ENCODE data around the gene C2CD4B. TPM values are rescaled to one million over a fixed set of nuclear protein-coding genes. Genes with fewer than 3 reads are reported as not detected.

C2CD4B gene
- total RNA-seq, 1 experiment from 2014 or later = 0.13 TPM

- peaks cover 37 to 43% of the 10 kb centered on the region in 2 experiments for H3K9me3 Mint-ChIP-seq
Observed at GRCh38 chr15:62212741-62213140, 47.7 kb upstream of the C2CD4B start.

More at GRCh38 chr15:62212741-62213140, 47.7 kb upstream of the C2CD4B start:
- Histone ChIP-seq H3K9me3 (ENCODE audit: control insufficient read depth, low read depth, low read length) (peaks cover 26% of the 10 kb centered on the region), H4K20me1 (ENCODE audit: control insufficient read depth, insufficient read depth, insufficient read length) (no peaks in the 10 kb centered on the region), H3K56ac (ENCODE audit: insufficient read length, low read depth, low read length) (no peak overlapping the region), H2AFZ (ENCODE audit: low read length) (no peak overlapping the region), H3K23ac (ENCODE audit: insufficient read length, low read depth, low read length) (no peak overlapping the region), H3K14ac (ENCODE audit: insufficient read depth, low read length) (no peak overlapping the region), H3K79me2 (ENCODE audit: insufficient read depth, low read length) (no peaks in the 10 kb centered on the region), H4K8ac (replicated peaks; ENCODE audit: insufficient read length, low read depth, low read length) (no peak overlapping the region), H2BK12ac (ENCODE audit: insufficient read length, low read depth, low read length) (no peak overlapping the region), H4K5ac (ENCODE audit: insufficient read length, low read depth, low read length) (no peak overlapping the region), H2BK5ac (ENCODE audit: insufficient read length, low read length) (no peak overlapping the region), H2BK20ac (ENCODE audit: low read depth, low read length, poor library complexity, severe bottlenecking) (no peak overlapping the region), H3K23me2 (ENCODE audit: insufficient read length, low read depth, low read length, poor library complexity, severe bottlenecking) (no peaks in the 10 kb centered on the region), H2AK5ac (ENCODE audit: insufficient read length, low read length) (no peak overlapping the region), H3K4ac (ENCODE audit: low read depth, low read length) (no peak overlapping the region), H3T11ph (ENCODE audit: low read length) (no peak overlapping the region), H3K27me3 (ENCODE audit: insufficient read depth, low read length) (no peaks in the 10 kb centered on the region; the same call in 1 of the 2 replicates), H4K91ac (ENCODE audit: insufficient read length, low read depth, low read length) (no peak overlapping the region), H3K4me2 (ENCODE audit: insufficient read depth, insufficient read length, low read length) (no peak overlapping the region), H3K4me1 (ENCODE audit: insufficient read depth, low read length) (no peaks in the 10 kb centered on the region), H3K9ac (ENCODE audit: extremely low read depth, insufficient read length, low read length) (no peak overlapping the region), H3K18ac (ENCODE audit: insufficient read length, low read depth, low read length) (no peak overlapping the region), H3K27ac (ENCODE audit: insufficient read length, low read depth, low read length) (no peak overlapping the region), H2BK15ac (ENCODE audit: low read depth, low read length) (no peak overlapping the region), H2BK120ac (ENCODE audit: low read depth, low read length, poor library complexity, severe bottlenecking) (no peak overlapping the region), H3K79me1 (ENCODE audit: insufficient read depth, low read depth, low read length, poor library complexity, severe bottlenecking) (no peaks in the 10 kb centered on the region)
- Mint-ChIP-seq H3K4me1 (peaks cover 10 to 16% of the 10 kb centered on the region in 2 experiments), H3K27ac (no peak overlapping the region), H3K36me3 (ENCODE audit: insufficient read depth in 1 of 3, low read depth in 3 of 3) (peaks cover 14 to 32% (median 27%) of the 10 kb centered on the region in 3 experiments), H3K4me3 (no peak overlapping the region), H3K27me3 (ENCODE audit: low read depth) (peaks cover 5% of the 10 kb centered on the region)
- no peak for DNase-seq
- no CpG with 5 or more reads among the region's 4 CpGs for WGBS (ENCODE audit: extremely low coverage, insufficient read length, low lambda C conversion rate)
- TF ChIP-seq CTCF (conservative IDR thresholded peaks at IDR 0.05) = no peak
